Dermis blood vessel endothelial cell (primary cell): ENCODE results near the gene HLA-DMB. TPM values are rescaled to one million over a fixed set of nuclear protein-coding genes. Genes with fewer than 3 reads are reported as not detected.

Experiments used
- DNase-seq: peaks from one replicate; pipeline ENCODE4 v3.0.0; 2010
- total RNA-seq: library from RNA; depleted of rRNA; stranded (reverse); fragments of >200 nt; gene quantifications from 2 replicates; pipeline ENCODE4 v1.2.3, GENCODE V29; 2014

HLA-DMB gene
- total RNA-seq = 1.0 and 2.9 TPM in 2 replicates

- peak; percentile 89 for DNase-seq
Observed at GRCh38 chr6:32940656-32941213, at the start of gene HLA-DMB. TSS of gene HLA-DMB (minus strand) at chr6:32941028. CDS start at chr6:32940807, 221 bp downstream.

- no peak for DNase-seq
Observed at GRCh38 chr6:32989368-32989767, 48.5 kb upstream of the HLA-DMB start.

GRCh38 chr6:32984622-32985389 is 44.0 kb upstream of the HLA-DMB start:
- peak; percentile 93 for DNase-seq

GRCh38 chr6:32983964-32984621 is 43.3 kb upstream of the HLA-DMB start:
- DNase-seq = no peak

- DNase-seq = no peak
Observed at GRCh38 chr6:32983493-32983848, 42.6 kb upstream of the HLA-DMB start.

- DNase-seq = no peak
Observed at GRCh38 chr6:32982702-32983492, 42.1 kb upstream of the HLA-DMB start.

GRCh38 chr6:32982084-32982701 is 41.4 kb upstream of the HLA-DMB start:
- DNase-seq = no peak

- DNase-seq = no peak
Observed at GRCh38 chr6:32980488-32981038, 39.7 kb upstream of the HLA-DMB start.

- DNase-seq = no peak
Observed at GRCh38 chr6:32979720-32980487, 39.1 kb upstream of the HLA-DMB start.

GRCh38 chr6:32977953-32978324 is 37.1 kb upstream of the HLA-DMB start:
- no peak for DNase-seq

- DNase-seq = no peak
Observed at GRCh38 chr6:32977272-32977952, 36.6 kb upstream of the HLA-DMB start.

GRCh38 chr6:32976334-32977069 is 35.7 kb upstream of the HLA-DMB start:
- no peak for DNase-seq

- DNase-seq = no peak
Observed at GRCh38 chr6:32975886-32976285, 35.1 kb upstream of the HLA-DMB start.

GRCh38 chr6:32974541-32975308 is 33.9 kb upstream of the HLA-DMB start:
- DNase-seq = no peak

- peak; percentile 66 for DNase-seq
Observed at GRCh38 chr6:32974016-32974333, 33.1 kb upstream of the HLA-DMB start.

- peak; percentile 60 for DNase-seq
Observed at GRCh38 chr6:32973144-32974015, 32.6 kb upstream of the HLA-DMB start.

GRCh38 chr6:32972353-32973143 is 31.7 kb upstream of the HLA-DMB start:
- peak; percentile 24 for DNase-seq
